ENCODE results near the gene TECPR2.
"Not testable (repeated sequence)": the region's sequence is repeated elsewhere in the genome, so short reads cannot be mapped to it uniquely, and the experiment has no call there.

TECPR2 gene

DNA sequence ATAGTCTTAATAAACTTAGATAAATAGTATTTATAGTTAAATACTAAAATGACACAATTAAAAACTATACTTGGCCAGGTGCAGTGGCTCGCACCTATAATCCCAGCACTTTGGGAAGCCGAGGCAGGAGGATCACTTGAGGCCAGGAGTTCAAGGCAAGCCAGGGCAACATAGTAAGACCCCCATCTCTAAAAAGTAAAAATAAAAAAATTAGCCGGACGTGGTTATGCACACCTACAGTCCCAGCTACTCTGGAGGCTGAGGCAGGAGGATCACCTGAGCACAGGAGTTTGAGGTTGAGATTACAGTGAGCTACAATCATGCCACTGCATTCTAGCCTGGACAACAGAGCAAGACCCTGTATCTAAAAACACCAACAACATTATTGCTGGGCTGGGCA is 16.1 kb upstream of the TECPR2 start:
- no peak for DNase-seq
- Histone ChIP-seq H3K27me3 (no peaks in the 10 kb centered on the region), H3K36me3 (peaks cover 73 to 97% (median 81%) of the 10 kb centered on the region in 3 donors)

DNA sequence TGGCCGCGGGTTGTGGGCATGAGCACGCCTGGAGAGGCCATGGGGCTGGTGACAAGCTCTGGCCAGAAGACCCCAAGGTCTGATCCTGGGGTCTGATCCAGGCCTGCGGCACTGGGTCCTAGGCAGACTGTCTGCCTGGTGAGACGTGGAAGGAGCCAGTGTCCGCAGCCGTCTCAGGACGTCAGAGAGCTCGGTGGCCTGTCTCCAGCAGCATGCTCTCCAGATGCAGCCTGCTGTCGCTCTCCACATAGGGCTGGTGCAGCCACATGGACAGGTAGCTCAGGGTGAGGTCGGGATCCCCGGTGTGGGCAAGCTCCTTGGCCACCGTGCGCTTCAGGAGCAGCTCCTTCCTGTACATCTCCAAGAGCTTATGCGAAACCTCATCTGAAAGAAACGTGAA is 14.4 kb upstream of the TECPR2 start:
- H3K27me3 ChIP-seq: no peaks in the 10 kb centered on the region
- no peak overlapping the region for H3K4me3 ChIP-seq
- H3K36me3 ChIP-seq: peaks cover 69 to 97% (median 80%) of the 10 kb centered on the region in 3 donors
- no peaks in the 10 kb centered on the region for H3K9me3 ChIP-seq
- no peak for DNase-seq
- no peaks in the 10 kb centered on the region for H3K4me1 ChIP-seq
- intact Hi-C loops (cut with DNase I; ENCODE audit: low total_unique reads): no loop called here
- no peak overlapping the region for H3K27ac ChIP-seq
- TF ChIP-seq, protein P1, sequence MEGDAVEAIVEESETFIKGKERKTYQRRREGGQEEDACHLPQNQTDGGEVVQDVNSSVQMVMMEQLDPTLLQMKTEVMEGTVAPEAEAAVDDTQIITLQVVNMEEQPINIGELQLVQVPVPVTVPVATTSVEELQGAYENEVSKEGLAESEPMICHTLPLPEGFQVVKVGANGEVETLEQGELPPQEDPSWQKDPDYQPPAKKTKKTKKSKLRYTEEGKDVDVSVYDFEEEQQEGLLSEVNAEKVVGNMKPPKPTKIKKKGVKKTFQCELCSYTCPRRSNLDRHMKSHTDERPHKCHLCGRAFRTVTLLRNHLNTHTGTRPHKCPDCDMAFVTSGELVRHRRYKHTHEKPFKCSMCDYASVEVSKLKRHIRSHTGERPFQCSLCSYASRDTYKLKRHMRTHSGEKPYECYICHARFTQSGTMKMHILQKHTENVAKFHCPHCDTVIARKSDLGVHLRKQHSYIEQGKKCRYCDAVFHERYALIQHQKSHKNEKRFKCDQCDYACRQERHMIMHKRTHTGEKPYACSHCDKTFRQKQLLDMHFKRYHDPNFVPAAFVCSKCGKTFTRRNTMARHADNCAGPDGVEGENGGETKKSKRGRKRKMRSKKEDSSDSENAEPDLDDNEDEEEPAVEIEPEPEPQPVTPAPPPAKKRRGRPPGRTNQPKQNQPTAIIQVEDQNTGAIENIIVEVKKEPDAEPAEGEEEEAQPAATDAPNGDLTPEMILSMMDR (IDR thresholded peaks at IDR 0.05): no peak

More for the DNA sequence above, 16.1 kb upstream of the TECPR2 start:
- TF ChIP-seq, protein P1 (IDR thresholded peaks at IDR 0.05): no peak
- H3K4me3 ChIP-seq: no peak overlapping the region
- no peaks in the 10 kb centered on the region for H3K4me1 ChIP-seq
- intact Hi-C loops (cut with DNase I; ENCODE audit: low total_unique reads): no loop called here
- no peaks in the 10 kb centered on the region for H3K9me3 ChIP-seq
- H3K27ac ChIP-seq: no peak overlapping the region

DNA sequence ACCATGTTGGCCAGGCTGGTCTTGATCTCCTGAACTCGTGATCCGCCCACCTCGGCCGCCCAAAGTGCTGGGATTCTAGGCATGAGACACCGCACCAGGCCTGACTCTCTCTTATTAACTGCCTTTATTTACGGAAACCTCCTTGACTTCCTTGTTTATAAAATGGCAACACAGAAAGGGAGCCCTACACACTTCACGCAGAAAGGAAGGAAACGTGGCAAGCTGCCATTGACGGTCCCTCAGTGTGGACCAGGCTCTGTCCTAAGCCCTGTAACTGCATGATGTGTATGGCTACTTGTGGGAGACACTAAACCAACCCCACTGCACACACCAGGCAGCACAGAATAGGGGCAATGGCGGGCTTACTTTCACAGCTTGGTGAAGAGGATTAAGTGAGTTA is 11.7 kb upstream of the TECPR2 start:
- Histone ChIP-seq H3K36me3 (peaks cover 72 to 97% (median 86%) of the 10 kb centered on the region in 3 donors), H3K27me3 (no peaks in the 10 kb centered on the region), H3K9me3 (no peaks in the 10 kb centered on the region), H3K4me1 (no peaks in the 10 kb centered on the region), H3K4me3 (no peak overlapping the region), H3K27ac (no peak overlapping the region)
- DNase-seq: no peak
- intact Hi-C loops (cut with DNase I; ENCODE audit: low total_unique reads): no loop called here
- TF ChIP-seq, protein P1 (IDR thresholded peaks at IDR 0.05): no peak

DNA sequence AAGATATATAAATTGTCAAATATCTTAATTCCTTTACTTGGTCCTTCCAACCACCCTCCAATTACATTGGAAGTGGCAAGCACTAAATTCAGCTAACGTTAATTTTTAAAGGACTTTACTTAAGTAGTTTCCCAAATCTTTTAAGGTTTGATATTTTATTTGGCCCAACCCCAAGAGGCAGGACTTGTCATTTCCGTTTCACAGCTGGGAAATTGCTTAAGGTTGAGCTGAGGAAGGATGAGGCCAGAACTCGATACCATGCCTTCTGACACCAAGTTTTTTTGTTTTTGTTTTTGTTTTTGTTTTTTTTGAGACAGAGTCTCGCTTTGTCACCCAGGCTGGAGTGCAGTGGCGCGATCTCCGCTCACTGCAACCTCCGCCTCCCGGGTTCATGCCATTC is 11.1 kb upstream of the TECPR2 start:
- H3K9me3 ChIP-seq; H3K27ac ChIP-seq; H3K4me1 ChIP-seq; H3K4me3 ChIP-seq; intact Hi-C loops (cut with DNase I; ENCODE audit: low total_unique reads); DNase-seq; H3K27me3 ChIP-seq: not testable (repeated sequence)
- H3K36me3 ChIP-seq: peaks cover 72 to 97% (median 86%) of the 10 kb centered on the region in 3 donors

DNA sequence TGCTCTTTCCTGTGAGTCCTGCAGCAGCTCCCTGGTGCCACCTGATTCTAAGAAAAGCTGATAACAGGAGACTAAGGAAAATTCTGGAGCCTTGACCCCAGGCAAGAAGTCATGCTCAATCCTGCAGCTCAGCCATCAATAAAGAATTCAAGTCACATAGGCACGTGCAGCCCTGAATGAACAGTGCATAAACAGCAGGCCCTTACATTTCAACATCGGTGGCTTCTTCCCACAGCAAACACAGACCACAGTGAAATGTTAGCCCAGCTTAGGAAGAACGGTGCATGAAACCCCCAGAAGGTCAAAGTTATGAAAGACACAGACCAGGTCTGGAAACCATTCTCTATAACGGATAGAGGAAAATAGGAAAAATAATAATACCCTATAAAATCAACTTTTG is 10.5 kb upstream of the TECPR2 start:
- Histone ChIP-seq H3K4me1 (no peaks in the 10 kb centered on the region), H3K9me3 (no peaks in the 10 kb centered on the region), H3K36me3 (peaks cover 72 to 97% (median 87%) of the 10 kb centered on the region in 3 donors), H3K4me3 (no peak overlapping the region), H3K27me3 (no peaks in the 10 kb centered on the region), H3K27ac (no peak overlapping the region)
- intact Hi-C loops (cut with DNase I; ENCODE audit: low total_unique reads): no loop called here
- DNase-seq: no peak
- TF ChIP-seq, protein P1 (IDR thresholded peaks at IDR 0.05): no peak

DNA sequence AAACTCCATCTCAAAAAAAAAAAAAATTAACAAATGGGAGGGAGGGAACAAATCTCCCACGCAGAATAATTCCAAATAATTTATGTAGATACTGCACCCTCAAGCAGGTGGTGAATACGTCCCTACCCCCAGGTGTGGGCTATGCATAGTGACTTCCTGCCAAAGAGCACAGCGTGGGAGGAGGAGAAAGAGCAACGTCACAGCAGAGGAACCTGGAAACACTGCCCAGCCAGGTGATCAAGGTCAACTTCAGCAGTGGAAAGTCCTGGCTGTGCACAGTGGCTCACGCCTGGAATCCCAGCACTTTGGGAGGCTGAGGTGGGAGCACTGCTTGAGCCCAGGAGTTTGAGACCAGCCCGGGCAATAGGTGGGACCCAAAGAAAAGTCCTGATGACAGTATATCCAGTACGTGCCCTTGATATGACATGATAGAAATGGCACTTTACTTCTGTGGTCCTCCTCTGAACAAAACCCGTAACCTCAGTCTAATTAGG is 9.6 kb upstream of the TECPR2 start:
- H3K36me3 ChIP-seq: peaks cover 69 to 97% (median 87%) of the 10 kb centered on the region in 3 donors
- no peaks in the 10 kb centered on the region for H3K4me1 ChIP-seq
- H3K9me3 ChIP-seq: no peaks in the 10 kb centered on the region
- TF ChIP-seq, protein P1 (IDR thresholded peaks at IDR 0.05): no peak
- H3K27me3 ChIP-seq: no peaks in the 10 kb centered on the region
- H3K27ac ChIP-seq: no peak overlapping the region
- H3K4me3 ChIP-seq: no peak overlapping the region
- intact Hi-C loops (cut with DNase I; ENCODE audit: low total_unique reads): no loop called here
- DNase-seq: no peak
